GM19099 (cell line): ENCODE measurements around the gene CLEC2A.

Experiments
- POLR2A ChIP-seq: IDR thresholded peaks from 3 replicates; pipeline ENCODE4 v1.6.1; 2011; ENCODE audit warnings: low read depth; ENCODE audit not compliant: insufficient read length; ENCODE audit errors: extremely low read depth

The CLEC2A gene

DNA sequence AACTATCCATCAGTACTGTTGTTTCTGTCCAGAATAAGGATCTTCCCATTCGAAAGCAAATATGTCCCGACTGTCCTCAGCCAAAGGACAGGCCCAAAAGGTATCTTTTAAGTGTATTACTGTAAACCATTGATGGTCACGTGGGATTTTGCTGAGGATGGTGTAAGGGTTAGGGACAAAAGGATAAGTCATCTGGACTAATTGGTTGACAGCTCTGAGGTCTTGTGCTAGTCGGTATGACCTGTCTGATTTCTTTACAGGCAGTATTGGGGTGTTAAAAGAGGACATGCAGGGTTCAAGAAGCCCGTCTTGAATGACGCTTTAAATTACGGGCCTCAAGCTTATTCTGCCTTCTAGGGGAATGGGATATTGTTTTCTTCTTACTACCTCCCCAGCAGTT lies 24.4 kb downstream of the CLEC2A start:
- no peak for TF ChIP-seq POLR2A

GRCh38 chr12:9906873-9907272 lies 25.3 kb downstream of the CLEC2A start:
- no peak for TF ChIP-seq POLR2A

DNA sequence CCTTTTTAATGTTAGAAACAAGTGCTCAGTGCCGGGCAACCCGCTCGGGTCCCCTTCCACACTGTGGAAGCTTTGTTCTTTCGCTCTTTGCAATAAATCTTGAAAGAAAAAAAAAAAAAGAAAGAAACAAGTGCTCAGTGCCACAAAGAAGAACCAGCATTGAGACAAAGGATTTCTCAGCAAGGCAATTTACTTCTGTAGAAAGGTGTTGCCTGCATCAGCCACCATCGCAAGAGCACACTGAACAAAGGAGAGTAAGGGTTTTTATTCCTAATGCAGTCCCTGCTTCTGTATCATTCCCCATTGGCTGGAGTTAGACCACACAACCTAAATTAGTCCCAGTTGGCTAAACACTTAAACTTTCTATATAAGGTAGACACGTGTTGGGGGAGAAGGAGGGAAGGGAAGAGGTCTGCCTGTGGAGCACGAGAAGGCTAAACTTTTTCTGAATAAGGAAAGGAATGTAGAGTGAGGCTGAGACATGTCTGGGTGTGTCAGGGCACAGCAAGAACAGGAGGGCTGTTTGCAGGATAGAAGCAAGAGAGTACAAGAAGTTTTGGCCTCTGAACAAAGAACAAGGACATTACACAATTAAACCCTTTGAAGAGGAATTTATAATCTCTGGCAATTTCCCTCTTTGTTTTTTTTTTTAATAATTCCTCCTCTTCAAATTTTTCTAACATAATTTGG lies 29.5 kb downstream of the CLEC2A start:
- no peak for TF ChIP-seq POLR2A

DNA sequence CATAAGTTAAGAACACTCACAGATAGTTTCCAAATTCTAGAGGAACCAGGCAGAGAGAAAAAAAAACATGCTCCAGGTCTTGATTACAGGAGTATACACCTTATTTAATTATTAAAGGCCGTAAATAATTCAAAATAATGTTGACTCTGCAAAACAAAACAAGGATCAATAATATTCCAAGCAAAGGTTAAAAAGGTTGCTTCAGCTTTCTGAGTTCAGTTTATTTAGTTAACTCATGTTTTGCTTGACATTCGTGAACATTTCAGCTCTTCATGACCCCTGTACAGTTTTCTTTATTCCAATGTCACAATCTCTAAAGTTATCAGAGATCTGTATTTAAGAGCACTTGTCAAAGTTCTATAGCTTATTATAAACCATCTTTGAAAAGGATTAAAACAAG lies 31.2 kb downstream of the CLEC2A start:
- no peak for TF ChIP-seq POLR2A

DNA sequence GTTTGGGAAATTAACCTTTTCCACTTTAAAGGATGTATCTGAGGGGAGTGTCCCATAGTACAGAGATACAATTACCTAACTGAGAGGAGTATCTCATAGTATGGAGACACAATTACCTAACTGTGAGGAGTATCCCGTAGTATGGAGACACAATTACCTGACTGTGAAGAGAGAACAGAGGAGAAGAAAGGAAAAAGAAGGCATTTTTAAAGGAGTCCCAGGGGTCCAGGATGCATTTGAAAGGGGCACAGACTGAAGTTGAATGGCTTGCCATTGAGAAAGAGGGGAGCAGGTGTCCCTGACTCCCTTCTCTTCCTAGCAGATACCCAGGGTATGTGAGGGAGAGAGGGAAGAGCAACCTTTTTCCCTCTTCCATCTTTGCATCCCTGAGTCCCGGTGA lies 33.0 kb downstream of the CLEC2A start:
- no peak for TF ChIP-seq POLR2A

GRCh38 chr12:9897535-9897934 lies 34.6 kb downstream of the CLEC2A start:
- no peak for TF ChIP-seq POLR2A

GRCh38 chr12:9895215-9895971 lies 36.8 kb downstream of the CLEC2A start:
- TF ChIP-seq POLR2A: no peak

GRCh38 chr12:9888665-9889273 lies 43.4 kb downstream of the CLEC2A start:
- no peak for TF ChIP-seq POLR2A

DNA sequence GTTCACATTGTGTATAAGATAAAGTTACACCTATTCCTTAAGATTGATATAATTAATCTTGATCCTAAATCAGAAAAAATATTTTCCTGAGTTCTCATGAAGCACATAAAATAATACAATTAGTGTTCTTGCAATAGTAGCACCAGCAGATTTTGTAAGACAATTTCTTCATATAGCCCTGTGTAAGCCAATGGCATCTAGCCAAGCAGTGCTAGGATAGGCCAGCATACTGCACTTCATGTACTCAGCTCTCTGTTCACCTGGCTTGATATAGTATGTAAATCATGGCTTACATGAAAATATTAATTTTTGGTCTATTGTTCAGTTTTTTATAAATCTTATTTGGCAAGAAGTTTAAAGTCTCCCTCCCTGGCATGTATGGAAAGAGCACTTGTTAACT lies 49.0 kb downstream of the CLEC2A start:
- TF ChIP-seq POLR2A: no peak

GRCh38 chr12:9881988-9882387 lies 50.2 kb downstream of the CLEC2A start:
- no peak for TF ChIP-seq POLR2A

DNA sequence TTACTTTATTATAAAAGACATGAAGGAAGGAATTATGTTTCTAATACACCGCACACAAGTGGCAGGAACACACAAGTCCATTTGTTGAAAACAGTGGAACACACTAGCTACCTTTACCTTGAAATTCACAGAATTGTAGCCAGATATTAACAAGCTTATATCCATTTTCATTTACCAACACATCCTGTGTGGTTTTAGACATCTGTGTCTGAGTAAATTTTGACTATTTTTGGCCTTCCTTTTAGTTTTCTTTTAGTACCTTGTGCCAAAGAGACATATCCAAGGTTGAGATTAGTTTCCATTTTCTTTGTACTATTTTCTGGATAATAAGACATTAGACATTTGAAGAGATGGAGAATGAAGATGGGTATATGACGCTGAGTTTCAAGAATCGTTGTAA lies 50.9 kb downstream of the CLEC2A start, which contains the start of gene KLRF2:
Gene KLRF2, plus strand, starts transcription at position 244 of the 400 bp plus-strand sequence. Its CDS starts 107 bp downstream, at position 351.
- no peak for TF ChIP-seq POLR2A

DNA sequence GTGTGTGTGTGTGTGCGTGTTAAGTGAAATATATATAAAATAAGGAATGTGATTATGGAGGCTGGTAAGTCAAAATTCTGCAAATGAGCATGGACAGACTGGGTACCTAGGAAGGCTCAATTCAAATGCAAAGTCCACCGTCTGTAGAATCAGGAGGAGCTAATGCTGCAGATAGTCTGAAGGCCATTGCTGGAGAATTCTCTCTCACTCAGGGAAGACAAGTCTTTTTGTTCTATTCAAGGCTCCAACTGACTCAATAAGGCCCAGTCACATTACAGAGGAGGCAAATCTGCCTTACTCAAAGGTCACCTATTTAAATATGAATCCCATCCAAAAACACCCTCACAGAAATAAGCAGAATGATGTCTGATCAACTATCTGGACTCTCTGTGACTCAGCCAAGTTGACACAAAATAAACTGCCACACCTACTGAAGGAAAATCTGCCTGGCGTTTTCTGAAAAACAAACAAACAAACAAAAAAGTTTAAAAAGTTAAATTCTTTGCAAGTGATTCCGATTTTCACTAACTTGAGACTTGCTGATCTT lies 51.6 kb downstream of the CLEC2A start:
- no peak for TF ChIP-seq POLR2A

DNA sequence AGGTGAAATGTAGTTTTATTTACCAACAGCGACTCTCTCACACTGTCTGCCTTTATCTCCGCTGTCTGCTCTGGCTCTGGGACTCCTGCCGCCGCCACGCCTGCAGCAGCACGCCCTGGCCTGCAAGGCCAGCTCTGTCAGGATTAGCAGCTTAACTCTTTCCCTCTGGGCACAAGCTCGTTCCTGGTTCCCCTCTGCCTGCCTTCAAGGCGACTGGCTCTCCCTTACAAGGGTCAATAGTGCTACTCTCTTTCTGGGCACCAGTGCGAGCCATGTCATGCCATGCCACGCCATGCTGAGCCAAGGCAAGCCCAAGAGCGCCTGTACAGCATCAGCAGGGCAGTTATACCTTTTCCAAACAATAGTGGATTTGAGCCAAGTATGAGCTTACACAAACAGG lies 59.4 kb downstream of the CLEC2A start:
- TF ChIP-seq POLR2A: no peak

- no peak for TF ChIP-seq POLR2A
These were observed 60.0 kb downstream of the CLEC2A start for GRCh38 chr12:9872162-9872561.

DNA sequence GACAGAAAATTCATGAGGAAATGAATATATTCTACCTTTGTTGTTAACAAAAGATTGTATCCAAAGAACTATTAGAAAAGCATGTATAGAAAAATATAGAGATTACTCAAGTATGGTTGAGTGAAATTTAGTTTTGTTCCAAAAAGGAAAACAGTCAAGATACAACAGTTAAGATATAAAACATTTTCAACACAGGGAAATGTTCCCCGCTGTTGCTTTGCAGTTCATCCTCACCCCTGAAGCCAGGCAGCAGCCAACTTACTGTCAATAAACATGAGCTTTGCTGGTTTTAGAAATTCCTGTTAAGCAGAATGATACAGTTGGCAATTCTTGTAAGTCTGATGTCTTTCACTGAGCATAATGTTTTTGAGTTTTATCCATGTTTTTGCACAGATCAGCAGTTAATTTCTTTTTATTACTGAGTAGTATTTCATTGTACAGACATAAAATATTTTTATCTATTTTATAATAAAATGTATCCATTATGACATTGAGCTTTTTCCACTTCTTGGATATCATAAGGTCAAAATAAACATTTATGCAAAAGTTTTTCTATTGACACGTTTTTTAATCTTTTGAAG lies 61.8 kb downstream of the CLEC2A start:
- no peak for TF ChIP-seq POLR2A
